Brain microvascular endothelial cell (primary cell): Measurements from ENCODE around the gene CCDC80.

Experiments used
- DNase-seq: peaks from one replicate; pipeline ENCODE4 v3.0.0-alpha.2; 2020
- H3K27ac ChIP-seq: fragments of 250-450 bp; sonication (Bioruptor Pico); 2 replicates; pipeline ENCODE4 v1.5.1; 2020; ENCODE audit warnings: mild to moderate bottlenecking, moderate library complexity
- H3K27me3 ChIP-seq: fragments of 250-450 bp; sonication (Bioruptor Pico); replicated peaks from 2 replicates; pipeline ENCODE4 v1.5.1; 2020; ENCODE audit warnings: mild to moderate bottlenecking
- H3K36me3 ChIP-seq: fragments of 250-450 bp; sonication (Bioruptor Pico); replicated peaks from 2 replicates; pipeline ENCODE4 v1.5.1; 2020; ENCODE audit warnings: mild to moderate bottlenecking
- H3K4me3 ChIP-seq: 2 replicates; pipeline ENCODE4 v1.5.1; 2011; ENCODE audit warnings: low read depth, mild to moderate bottlenecking, control low read depth, low read length, moderate library complexity
- in situ Hi-C: cut with HindIII; loops from 2 replicates; pipeline ENCODE4 v1.10.0; 2017; ENCODE audit warnings: low sequenced_read_pairs, low pct_ligation_motif_present
- TF ChIP-seq, protein P1 (sequence below): IDR thresholded peaks from 2 replicates; pipeline ENCODE4 v1.5.1; 2011; ENCODE audit warnings: low read depth, mild to moderate bottlenecking, moderate library complexity, low read length, control low read depth, inconsistent platforms; ENCODE audit errors: missing control alignments

Gene CCDC80

DNA sequence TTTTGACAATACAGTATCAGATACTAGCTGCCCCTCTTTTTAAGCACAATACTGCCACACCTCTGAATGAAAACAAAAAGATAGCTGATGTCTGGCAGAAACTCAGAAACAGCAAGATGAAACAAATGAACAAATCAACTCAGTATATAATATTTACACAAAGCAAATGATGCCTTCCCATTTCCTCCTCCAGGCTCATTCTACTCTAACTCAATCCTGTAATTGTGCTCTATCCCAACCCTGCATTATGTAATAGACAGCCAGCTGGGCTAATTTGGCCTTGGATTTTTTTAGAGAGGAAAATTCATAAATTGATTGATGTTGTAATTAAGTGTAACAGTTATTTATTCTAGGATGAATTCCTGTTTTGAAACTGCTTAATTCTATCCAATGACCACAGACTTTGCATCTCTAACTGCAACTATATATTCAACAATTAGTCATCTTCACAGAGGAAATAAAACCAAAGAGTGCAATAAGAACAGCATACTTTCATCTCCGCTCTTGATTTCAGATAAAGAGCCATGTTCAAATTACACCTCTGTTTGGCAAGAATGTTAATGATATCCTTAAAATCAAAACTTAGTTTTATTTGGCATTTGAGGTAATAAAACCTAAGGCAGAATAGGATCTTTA is 85.3 kb downstream of the CCDC80 start:
- H3K4me3 ChIP-seq = no peak overlapping the region
- H3K36me3 ChIP-seq = no peaks in the 10 kb centered on the region
- no peak overlapping the region for H3K27ac ChIP-seq
- no peak for DNase-seq
- no peaks in the 10 kb centered on the region for H3K27me3 ChIP-seq
- TF ChIP-seq, protein P1, sequence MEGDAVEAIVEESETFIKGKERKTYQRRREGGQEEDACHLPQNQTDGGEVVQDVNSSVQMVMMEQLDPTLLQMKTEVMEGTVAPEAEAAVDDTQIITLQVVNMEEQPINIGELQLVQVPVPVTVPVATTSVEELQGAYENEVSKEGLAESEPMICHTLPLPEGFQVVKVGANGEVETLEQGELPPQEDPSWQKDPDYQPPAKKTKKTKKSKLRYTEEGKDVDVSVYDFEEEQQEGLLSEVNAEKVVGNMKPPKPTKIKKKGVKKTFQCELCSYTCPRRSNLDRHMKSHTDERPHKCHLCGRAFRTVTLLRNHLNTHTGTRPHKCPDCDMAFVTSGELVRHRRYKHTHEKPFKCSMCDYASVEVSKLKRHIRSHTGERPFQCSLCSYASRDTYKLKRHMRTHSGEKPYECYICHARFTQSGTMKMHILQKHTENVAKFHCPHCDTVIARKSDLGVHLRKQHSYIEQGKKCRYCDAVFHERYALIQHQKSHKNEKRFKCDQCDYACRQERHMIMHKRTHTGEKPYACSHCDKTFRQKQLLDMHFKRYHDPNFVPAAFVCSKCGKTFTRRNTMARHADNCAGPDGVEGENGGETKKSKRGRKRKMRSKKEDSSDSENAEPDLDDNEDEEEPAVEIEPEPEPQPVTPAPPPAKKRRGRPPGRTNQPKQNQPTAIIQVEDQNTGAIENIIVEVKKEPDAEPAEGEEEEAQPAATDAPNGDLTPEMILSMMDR = no peak
- in situ Hi-C loops = no loop called here

DNA sequence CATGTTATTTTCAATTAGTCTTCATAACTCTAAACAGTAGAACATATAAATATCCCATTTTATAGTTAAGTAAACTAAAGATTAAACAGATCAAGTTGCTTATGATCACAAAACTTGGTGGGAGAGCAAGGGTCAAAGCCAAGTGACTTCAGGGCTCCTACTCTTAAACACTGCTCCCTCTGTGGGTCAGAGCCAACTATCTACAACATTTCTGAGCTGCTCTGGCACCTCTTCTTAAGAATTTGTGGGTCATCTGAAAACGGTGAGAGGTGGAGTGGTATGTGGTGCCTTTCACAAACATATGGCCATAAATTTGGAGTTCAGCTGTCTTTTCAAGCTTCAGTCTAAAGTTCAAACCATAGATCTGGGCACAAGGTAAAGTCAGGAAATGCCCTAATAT is 90.1 kb downstream of the CCDC80 start:
- in situ Hi-C loops = no loop called here
- DNase-seq = no peak
- no peak overlapping the region for H3K27ac ChIP-seq
- no peak overlapping the region for H3K4me3 ChIP-seq
- TF ChIP-seq, protein P1 = no peak
- no peaks in the 10 kb centered on the region for H3K27me3 ChIP-seq
- peaks cover 5% of the 10 kb centered on the region for H3K36me3 ChIP-seq
